Trophoblast cell (in vitro differentiated cells and primary cell): Measurements from ENCODE around the gene HCAR3.
"Not testable (repeated sequence)": the region's sequence is repeated elsewhere in the genome, so short reads cannot be mapped to it uniquely, and the experiment has no call there.

Experiments used
- DNase-seq, 2 donors: peaks; one replicate each; pipeline ENCODE4 v3.0.0-alpha.2; 2016
- H2AFZ ChIP-seq: 2 replicates; pipeline ENCODE4 v1.6.1; 2013; ENCODE audit warnings: low read length, moderate library complexity, mild to moderate bottlenecking; ENCODE audit not compliant: insufficient read depth, poor library complexity
- H2AK5ac ChIP-seq: 2 replicates; pipeline ENCODE4 v1.6.1; 2013; ENCODE audit warnings: mild to moderate bottlenecking, low read length
- H2BK120ac ChIP-seq: 2 replicates; pipeline ENCODE4 v1.6.1; 2013; ENCODE audit warnings: low read length, mild to moderate bottlenecking, moderate library complexity; ENCODE audit not compliant: insufficient read depth, poor library complexity
- H2BK12ac ChIP-seq: 2 replicates; pipeline ENCODE4 v1.6.1; 2013; ENCODE audit warnings: mild to moderate bottlenecking, low read length, moderate library complexity
- H2BK5ac ChIP-seq: 2 replicates; pipeline ENCODE4 v1.6.1; 2013; ENCODE audit warnings: low read length, low read depth, moderate library complexity, mild to moderate bottlenecking; ENCODE audit not compliant: poor library complexity
- H3K14ac ChIP-seq: 2 replicates; pipeline ENCODE4 v1.6.1; 2013; ENCODE audit warnings: mild to moderate bottlenecking, low read length
- H3K18ac ChIP-seq: 2 replicates; pipeline ENCODE4 v1.6.1; 2013; ENCODE audit warnings: mild to moderate bottlenecking, low read length
- H3K23ac ChIP-seq: 2 replicates; pipeline ENCODE4 v1.6.1; 2013; ENCODE audit warnings: low read length
- H3K27ac ChIP-seq: 2 replicates; pipeline ENCODE4 v1.5.1; 2013; ENCODE audit warnings: low read depth, mild to moderate bottlenecking, inconsistent platforms, low read length, moderate library complexity
- H3K27me3 ChIP-seq: 2 replicates; pipeline ENCODE4 v1.6.1; 2013; ENCODE audit warnings: inconsistent platforms, mild to moderate bottlenecking, low read length, moderate library complexity; ENCODE audit not compliant: insufficient read depth
- H3K36me3 ChIP-seq, 2 experiments: 1 replicate in 1 of 2; 2 replicates in 1 of 2; pipeline ENCODE4 v1.6.1; 2013; ENCODE audit warnings: low read length in 2 of 2, mild to moderate bottlenecking in 2 of 2, moderate library complexity in 1 of 2; ENCODE audit not compliant: insufficient read depth in 2 of 2, control insufficient read depth in 1 of 2
- H3K4ac ChIP-seq: 2 replicates; pipeline ENCODE4 v1.6.1; 2013; ENCODE audit warnings: low read depth, mild to moderate bottlenecking, low read length, moderate library complexity
- H3K4me1 ChIP-seq, 2 experiments: 1 replicate in 1 of 2; 2 replicates in 1 of 2; pipeline ENCODE4 v1.6.1; 2013; ENCODE audit warnings: low read length in 2 of 2, mild to moderate bottlenecking in 2 of 2, moderate library complexity in 1 of 2; ENCODE audit not compliant: insufficient read depth in 2 of 2, control insufficient read depth in 1 of 2
- H3K4me2 ChIP-seq: 2 replicates; pipeline ENCODE4 v1.6.1; 2013; ENCODE audit warnings: inconsistent platforms, mild to moderate bottlenecking, low read length, moderate library complexity
- H3K4me3 ChIP-seq: 2 replicates; pipeline ENCODE4 v1.5.1; 2013; ENCODE audit warnings: mild to moderate bottlenecking, low read depth, low read length, inconsistent platforms
- H3K79me1 ChIP-seq: one replicate; pipeline ENCODE4 v1.6.1; 2013; ENCODE audit warnings: low read length
- H3K79me2 ChIP-seq: 2 replicates; pipeline ENCODE4 v1.6.1; 2013; ENCODE audit warnings: low read length, mild to moderate bottlenecking; ENCODE audit not compliant: control insufficient read depth, insufficient read depth, poor library complexity
- H3K9ac ChIP-seq: 2 replicates; pipeline ENCODE4 v1.6.1; 2013; ENCODE audit warnings: mild to moderate bottlenecking, low read length
- H3K9me3 ChIP-seq: 2 replicates; pipeline ENCODE4 v1.6.1; 2013; ENCODE audit warnings: low read depth, mild to moderate bottlenecking, control low read depth, inconsistent platforms, low read length; ENCODE audit not compliant: insufficient read depth
- H4K12ac ChIP-seq: 2 replicates; pipeline ENCODE4 v1.6.1; 2013; ENCODE audit warnings: low read depth, mild to moderate bottlenecking, low read length, moderate library complexity
- H4K8ac ChIP-seq: 2 replicates; pipeline ENCODE4 v1.6.1; 2013; ENCODE audit warnings: low read depth, mild to moderate bottlenecking, low read length, moderate library complexity
- H4K91ac ChIP-seq: one replicate; pipeline ENCODE4 v1.6.1; 2013; ENCODE audit warnings: low read depth, mild to moderate bottlenecking, low read length, moderate library complexity
- WGBS: extraction: QIAGEN DNeasy Blood & Tissue Kit; methylation state at CpG from one replicate; pipeline ENCODE4 v1.1.7; 2013; ENCODE audit warnings: missing lambda C conversion rate; ENCODE audit not compliant: insufficient read length, insufficient coverage; ENCODE audit errors: extremely low coverage; 5-methylcytosine and 5-hydroxymethylcytosine counted together

HCAR3 gene

GRCh38 chr12:122752464-122753318, 36.1 kb upstream of the HCAR3 start, which contains the start of gene DENR:
DENR (plus strand) TSS chr12:122752824; CDS start chr12:122753702, 878 bp downstream.
- H3K18ac ChIP-seq, result peak within 1 kb of the TSS; percentile 89
- peak within 1 kb of the TSS; percentile 81 for H2BK5ac ChIP-seq
- H3K4ac ChIP-seq, result peak within 1 kb of the TSS; percentile 88
- H3K23ac ChIP-seq, result no peak within 1 kb of the TSS
- WGBS, result no CpG with 5 or more reads among the region's 73 CpGs
- H3K4me1 ChIP-seq, result peaks cover 6 to 12% of the 10 kb centered on the region in 2 experiments
- H3K4me3 ChIP-seq, result peak within 1 kb of the TSS; percentile 85
- peak within 1 kb of the TSS; percentile 94 for H4K12ac ChIP-seq
- no peaks in the 10 kb centered on the region for H3K9me3 ChIP-seq
- peak within 1 kb of the TSS; percentile 90 for H3K14ac ChIP-seq
- H3K27me3 ChIP-seq, result no peaks in the 10 kb centered on the region
- H2AFZ ChIP-seq, result peak within 1 kb of the TSS; percentile 64
- peak within 1 kb of the TSS; percentile 80 for H3K4me2 ChIP-seq
- peak; percentile 98 to 100 for DNase-seq
- peaks cover 8% of the 10 kb centered on the region for H3K79me1 ChIP-seq
- H3K27ac ChIP-seq, result peak within 1 kb of the TSS; percentile 76
- peak within 1 kb of the TSS; percentile 96 for H4K8ac ChIP-seq
- peaks cover 4 to 11% of the 10 kb centered on the region in 2 experiments for H3K36me3 ChIP-seq
- peak within 1 kb of the TSS; percentile 93 for H4K91ac ChIP-seq
- peak within 1 kb of the TSS; percentile 81 for H2BK120ac ChIP-seq
- H2BK12ac ChIP-seq, result no peak within 1 kb of the TSS
- H2AK5ac ChIP-seq, result peak within 1 kb of the TSS; percentile 61
- H3K79me2 ChIP-seq, result peaks cover 9% of the 10 kb centered on the region
- H3K9ac ChIP-seq, result peak within 1 kb of the TSS; percentile 97

GRCh38 chr12:122750781-122751515, 34.3 kb upstream of the HCAR3 start:
- peak overlapping the region; percentile 46 for H2AFZ ChIP-seq
- not testable (repeated sequence) for H4K8ac ChIP-seq, H3K4me2 ChIP-seq, H3K4me3 ChIP-seq, H4K12ac ChIP-seq, H3K23ac ChIP-seq, H4K91ac ChIP-seq, H3K9ac ChIP-seq, H3K27me3 ChIP-seq, H3K36me3 ChIP-seq, H3K79me1 ChIP-seq, H3K9me3 ChIP-seq, H2AK5ac ChIP-seq, H3K79me2 ChIP-seq, H3K14ac ChIP-seq, H3K4ac ChIP-seq, H3K18ac ChIP-seq
- H3K4me1 ChIP-seq, result peaks cover 6 to 12% of the 10 kb centered on the region in 2 experiments
- H2BK120ac ChIP-seq, result peak overlapping the region; percentile 24
- peak in 1 of 2 donors; percentile 40 for DNase-seq
- H2BK5ac ChIP-seq, result peak overlapping the region; percentile 9
- WGBS, result no CpG with 5 or more reads among the region's 17 CpGs
- H2BK12ac ChIP-seq, result peak overlapping the region; percentile 38
- H3K27ac ChIP-seq, result peak overlapping the region; percentile 43

- H3K4me2 ChIP-seq, result no peak overlapping the region
- no peak overlapping the region for H3K14ac ChIP-seq
- H2BK12ac ChIP-seq, result peak overlapping the region; percentile 91
- no peaks in the 10 kb centered on the region for H3K9me3 ChIP-seq
- H3K23ac ChIP-seq, result no peak overlapping the region
- no peak overlapping the region for H3K4me3 ChIP-seq
- H2BK5ac ChIP-seq, result no peak overlapping the region
- H4K12ac ChIP-seq, result no peak overlapping the region
- no CpG with 5 or more reads among the region's 6 CpGs for WGBS
- H3K79me1 ChIP-seq, result peaks cover 8% of the 10 kb centered on the region
- H4K91ac ChIP-seq, result no peak overlapping the region
- H2AFZ ChIP-seq, result no peak overlapping the region
- peak in 1 of 2 donors; percentile 64 for DNase-seq
- no peak overlapping the region for H4K8ac ChIP-seq
- H3K9ac ChIP-seq, result peak overlapping the region; percentile 22
- H3K4ac ChIP-seq, result no peak overlapping the region
- no peaks in the 10 kb centered on the region for H3K27me3 ChIP-seq
- no peak overlapping the region for H3K18ac ChIP-seq
- H2AK5ac ChIP-seq, result no peak overlapping the region
- peaks cover 9% of the 10 kb centered on the region for H3K79me2 ChIP-seq
- peaks cover 6 to 12% of the 10 kb centered on the region in 2 experiments for H3K4me1 ChIP-seq
- H2BK120ac ChIP-seq, result no peak overlapping the region
- H3K36me3 ChIP-seq, result peaks cover 2 to 4% of the 10 kb centered on the region in 2 experiments
- no peak overlapping the region for H3K27ac ChIP-seq
These were observed 33.1 kb upstream of the HCAR3 start for GRCh38 chr12:122749569-122750332.
